Stimulated activated CD8-positive, alpha-beta memory T cell treated with anti-CD3 and anti-CD28 coated beads, Interleukin-15, amount 100 ng/mL, for 4 hours (primary cell): ENCODE results near the gene DNAJC7.
A peak's percentile ranks its signal among the peaks of the same experiment; 100 is the strongest.
"Not testable (repeated sequence)": the region's sequence is repeated elsewhere in the genome, so short reads cannot be mapped to it uniquely, and the experiment has no call there.

Source experiments
- DNase-seq, 2 donors: peaks; one replicate each; pipeline ENCODE4 v3.0.0-alpha.2; 2020; ENCODE audit warnings: low read depth in 2 of 2

DNAJC7 gene

GRCh38 chr17:41957031-41957868 is 60.0 kb downstream of the DNAJC7 start:
- no peak for DNase-seq

- DNase-seq: no peak
Measured at GRCh38 chr17:41956522-41956921, 60.7 kb downstream of the DNAJC7 start.

GRCh38 chr17:41948762-41949460 is 68.3 kb downstream of the DNAJC7 start:
- no peak for DNase-seq

GRCh38 chr17:41944943-41945342 is 72.3 kb downstream of the DNAJC7 start:
- DNase-seq: no peak

GRCh38 chr17:41943492-41943891 is 73.7 kb downstream of the DNAJC7 start:
- no peak for DNase-seq

GRCh38 chr17:41942626-41943373 is 74.4 kb downstream of the DNAJC7 start:
- DNase-seq: no peak

GRCh38 chr17:41941168-41941567 is 76.1 kb downstream of the DNAJC7 start:
- no peak for DNase-seq

- DNase-seq: no peak
Measured at GRCh38 chr17:41939693-41940090, 77.5 kb downstream of the DNAJC7 start.

GRCh38 chr17:41939044-41939692 is 78.1 kb downstream of the DNAJC7 start:
- DNase-seq: no peak

GRCh38 chr17:41937970-41938954 is 79.0 kb downstream of the DNAJC7 start:
- DNase-seq: no peak

- no peak for DNase-seq
Measured at GRCh38 chr17:41935641-41936040, 81.6 kb downstream of the DNAJC7 start.

- DNase-seq: no peak
Measured at GRCh38 chr17:41932816-41933389, 84.3 kb downstream of the DNAJC7 start.

- DNase-seq: not testable (repeated sequence)
Measured at GRCh38 chr17:41931715-41932114, 85.5 kb downstream of the DNAJC7 start.

- not testable (repeated sequence) for DNase-seq
Measured at GRCh38 chr17:41930833-41931156, 86.4 kb downstream of the DNAJC7 start.

GRCh38 chr17:41930009-41930832 is 87.0 kb downstream of the DNAJC7 start, which contains the start of gene ODAD4:
Gene ODAD4, plus strand, starts transcription at chr17:41930617. Its CDS starts 107 bp downstream, at chr17:41930724.
- DNase-seq: peak; percentile 89 to 91

- no peak for DNase-seq
Measured at GRCh38 chr17:41928693-41929251, 88.5 kb downstream of the DNAJC7 start.
